HepG2 (cell line): Measurements from ENCODE around the gene TAC3. TPM values are rescaled to one million over a fixed set of nuclear protein-coding genes. Genes with fewer than 3 reads are reported as not detected.

Experiments
- ATAC-seq: fragments of 200-7000 bp; cut with Tn5 transposase; 3 replicates; pipeline ENCODE4 v1.9.1; 2020; ENCODE audit warnings: mild to moderate bottlenecking, moderate library complexity
- BruUV-seq: library from RNA; stranded (reverse); fragments of 400-500 nt; replicated peaks from 2 replicates; lab custom pipeline; 2021; lab: Mats Ljungman, UMichigan
- CTCF ChIA-PET: fragments of 300-600 bp; formaldehyde crosslinking; extraction: SDS; loops from one replicate; lab custom pipeline; 2021; ENCODE audit warnings: low total read pairs, inconsistent platforms, low intra/inter-chr PET ratio; lab: Yijun Ruan, JAX
- POLR2A ChIA-PET: fragments of 350-600 bp; sonication (Branson Sonifier 250); formaldehyde crosslinking; loops from one replicate; lab custom pipeline; 2020; ENCODE audit warnings: antibody characterized with exemption, inconsistent platforms; lab: Yijun Ruan, JAX
- DNase-seq: peaks from one replicate; pipeline ENCODE4 v3.0.0-alpha.2; 2015; ENCODE audit warnings: low spot score
- FAIRE-seq: peaks from 3 replicates; lab custom pipeline; 2011; peaks lifted over from hg19 to GRCh38; lab: Jason Lieb, UNC
- H2AFZ ChIP-seq: one replicate; pipeline ENCODE4 v1.6.1; 2011; ENCODE audit warnings: low read length, inconsistent platforms
- H3K27ac ChIP-seq: fragments of 300-600 bp; 3 replicates; pipeline ENCODE4 v1.8.0; 2011; ENCODE audit warnings: mixed run types, mild to moderate bottlenecking, mixed read lengths, low read length, inconsistent platforms; ENCODE audit not compliant: insufficient read depth; ENCODE audit errors: extremely low read length
- H3K27me3 ChIP-seq, 2 experiments: fragments of 200-600 bp in 1 of 2; 2 replicates in 1 of 2; 3 replicates in 1 of 2; pipeline versions ENCODE4 v1.6.0 to v1.8.0; 2011; ENCODE audit warnings: low read length in 2 of 2, mild to moderate bottlenecking in 2 of 2, moderate library complexity in 2 of 2, inconsistent platforms in 1 of 2; ENCODE audit not compliant: insufficient read depth in 2 of 2, control insufficient read depth in 1 of 2
- H3K36me3 ChIP-seq, 2 experiments: fragments of 200-600 bp in 1 of 2; replicated peaks in 1 of 2; 2 replicates in 1 of 2; 3 replicates in 1 of 2; pipeline versions ENCODE4 v1.5.1 to v1.8.0; 2011; ENCODE audit warnings: low read length in 2 of 2, inconsistent platforms in 1 of 2; ENCODE audit not compliant: insufficient read depth in 2 of 2, control insufficient read depth in 1 of 2
- H3K4me1 ChIP-seq: 2 replicates; pipeline ENCODE4 v1.5.1; 2012; ENCODE audit warnings: low read length, inconsistent platforms; ENCODE audit not compliant: insufficient read depth
- H3K4me2 ChIP-seq: 2 replicates; pipeline ENCODE4 v1.6.0; 2011; ENCODE audit warnings: low read depth, low read length, inconsistent platforms
- H3K4me3 ChIP-seq, 3 experiments: fragments of 200-600 bp in 1 of 3; sonication (generic), shearing (Covaris generic) in 1 of 3; replicated peaks in 1 of 3; 2 replicates each; pipeline ENCODE4 v1.5.1; 2011 to 2016; ENCODE audit warnings: low read length in 3 of 3, inconsistent platforms in 2 of 3, low read depth in 2 of 3, mild to moderate bottlenecking in 2 of 3, control low read depth in 1 of 3, mixed read lengths in 1 of 3; ENCODE audit not compliant: insufficient read depth in 1 of 3
- H3K79me2 ChIP-seq: one replicate; pipeline ENCODE4 v1.6.1; 2011; ENCODE audit warnings: low read length, inconsistent platforms; ENCODE audit not compliant: insufficient read depth
- H3K9ac ChIP-seq: 2 replicates; pipeline ENCODE4 v1.6.0; 2011; ENCODE audit warnings: mild to moderate bottlenecking, low read depth, low read length, inconsistent platforms; ENCODE audit not compliant: insufficient read depth
- H3K9me3 ChIP-seq: 2 replicates; pipeline ENCODE4 v1.5.1; 2012; ENCODE audit warnings: mild to moderate bottlenecking, low read length
- H4K20me1 ChIP-seq: 2 replicates; pipeline ENCODE4 v1.6.0; 2011; ENCODE audit warnings: inconsistent platforms, mild to moderate bottlenecking, low read length, moderate library complexity; ENCODE audit not compliant: insufficient read depth
- ERF ChIP-seq: IDR thresholded peaks from 2 replicates; pipeline ENCODE4 v1.6.1; 2018; ENCODE audit warnings: missing biosample characterization, missing genetic modification reagents
- GATAD1 ChIP-seq: IDR thresholded peaks from 2 replicates; pipeline ENCODE4 v1.6.1; 2016; ENCODE audit warnings: missing genetic modification reagents, missing compliant biosample characterization
- SKI ChIP-seq: fragments of 450-650 bp; IDR thresholded peaks from one replicate; pipeline ENCODE4 v1.6.1; 2018; ENCODE audit warnings: mild to moderate bottlenecking; ENCODE audit not compliant: partially characterized antibody
- UBTF ChIP-seq: sonication (generic); formaldehyde crosslinking; IDR thresholded peaks from 2 replicates; pipeline ENCODE4 v1.4.0; 2020; ENCODE audit warnings: mild to moderate bottlenecking, missing genetic modification reagents
- WGBS: methylation state at CpG from one replicate; pipeline ENCODE4 v1.1.6; 2017; ENCODE audit warnings: low lambda C conversion rate; 5-methylcytosine and 5-hydroxymethylcytosine counted together
- in situ Hi-C: cut with HindIII; loops from 2 replicates; pipeline ENCODE4 v1.10.0; 2017; ENCODE audit warnings: low pct_unique_long_range_greater_than_20kb; ENCODE audit not compliant: extremely low pct_ligation_motif_present
- intact Hi-C: fragments of 100-400 bp; cut with micrococcal nuclease; formaldehyde crosslinking; loops from one replicate; pipeline ENCODE4 v1.10.0; 2022; ENCODE audit not compliant: unreplicated experiment
- polyA plus RNA-seq, 8 experiments: library from polyadenylated mRNA; depleted of rRNA in 3 of 8; stranded (reverse) in 7 of 8; unstranded in 1 of 8; fragments of >200 nt; fragmentation: Illumina TruSeq in 4 of 8; extraction: Trizol in 4 of 8; gene quantifications; 2 replicates each; pipeline versions ENCODE4 v1.2.1 to v1.2.3, GENCODE V29; 2011 to 2016; ENCODE audit warnings: low read depth in 4 of 8, missing spikeins in 1 of 8, mixed read lengths in 1 of 8; ENCODE audit not compliant: insufficient read depth in 1 of 8
- total RNA-seq, 5 experiments: library from RNA; depleted of rRNA; stranded (reverse); fragments of >200 nt; fragmentation: Illumina TruSeq; extraction: Trizol; gene quantifications; 2 replicates each; pipeline ENCODE4 v1.2.3, GENCODE V29; 2016; ENCODE audit warnings: low read depth in 1 of 5
- TF ChIP-seq, protein P1 (sequence below): sonication (generic); formaldehyde crosslinking; IDR thresholded peaks from 2 replicates; pipeline ENCODE4 v1.4.0; 2020; ENCODE audit warnings: missing genetic modification reagents
- TF ChIP-seq, protein P2 (sequence below): sonication (generic); formaldehyde crosslinking; IDR thresholded peaks from 2 replicates; pipeline ENCODE4 v1.4.0; 2020; ENCODE audit warnings: mild to moderate bottlenecking, missing genetic modification reagents

The TAC3 gene
- total and polyA plus RNA-seq, 2 of the 13 experiments (the other 11 are each of a cell fraction or from before 2014, with no cell fraction given) = 0.13 to 0.15 TPM

DNA sequence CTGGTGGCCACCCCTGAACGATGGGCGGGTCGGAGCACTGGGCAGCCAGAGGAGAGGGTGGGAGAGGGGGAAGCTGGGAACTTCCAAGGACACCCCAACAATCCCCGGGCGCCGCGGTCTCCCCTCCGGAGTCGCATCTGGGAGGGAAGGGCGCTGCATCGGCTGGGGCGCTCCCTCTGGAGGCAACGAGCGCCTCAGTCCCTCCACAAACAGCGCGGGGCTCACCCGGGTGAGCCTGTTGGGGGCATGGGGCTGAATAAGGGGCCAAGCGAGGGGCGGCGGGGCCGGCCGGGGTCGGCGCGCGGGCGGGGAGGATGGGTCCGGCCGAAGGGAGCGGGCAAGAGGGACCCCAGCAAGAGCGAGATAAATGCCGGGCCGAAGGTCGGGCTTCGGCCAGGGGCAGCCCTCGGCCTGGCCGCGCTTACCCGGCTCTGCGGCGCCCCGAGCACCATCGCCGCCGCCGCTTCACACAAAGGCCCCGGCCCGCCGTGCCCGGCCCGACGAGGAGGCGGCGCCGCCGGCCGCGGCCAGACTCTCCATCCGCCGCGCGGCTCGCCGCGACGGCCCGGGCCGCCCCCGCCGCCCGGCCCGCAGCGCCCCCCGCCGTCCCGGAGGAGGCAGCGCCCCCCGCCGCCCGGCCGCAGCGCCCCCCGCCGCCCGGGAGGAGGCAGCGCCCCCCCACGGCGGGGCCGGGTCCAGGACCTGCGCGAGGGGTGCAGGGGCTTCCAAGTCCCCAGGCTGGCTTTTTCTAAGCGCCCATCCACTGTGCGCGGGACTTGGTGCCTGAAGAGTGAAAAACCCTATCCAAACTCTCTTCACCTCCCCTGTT is 10.1 kb downstream of the TAC3 start, which contains the start of gene ZBTB39 (continued):
- TF ChIP-seq ERF (CRISPR knock-in tag) (no peak), GATAD1 (no peak)

DNA sequence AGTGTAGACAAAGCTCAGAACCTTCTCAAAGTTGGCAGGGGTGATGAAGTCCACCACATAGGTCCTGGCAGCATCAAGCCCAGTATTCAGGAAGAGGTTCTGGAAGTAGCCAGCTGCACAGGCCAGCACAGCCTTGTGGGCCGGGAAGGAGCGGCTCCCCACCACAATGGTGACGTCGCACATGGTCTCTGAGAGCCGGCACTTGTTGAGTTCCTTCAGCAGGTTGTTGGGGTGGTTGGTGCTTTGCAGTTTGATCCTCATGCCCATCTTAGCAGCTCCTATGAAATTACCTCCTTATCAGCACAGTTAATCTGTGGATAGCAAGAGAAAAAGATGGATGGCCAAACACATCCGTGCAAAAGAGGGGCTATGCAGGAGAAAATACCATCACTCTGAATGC is 11.7 kb downstream of the TAC3 start:
- BruUV-seq = no TSS peak
- no peak overlapping the region for H3K27ac ChIP-seq
- H3K9ac ChIP-seq = no peak overlapping the region; the same call in 1 of the 2 replicates
- no peak for DNase-seq
- ChIA-PET POLR2A (interaction anchor here (1.3 kb wide), 1 partner anchor 107 kb away, joined by 4 read pairs; no protein-coding TSS in a partner anchor), CTCF (no interaction called here)
- H2AFZ ChIP-seq = no peak overlapping the region
- peaks cover 4% of the 10 kb centered on the region for H4K20me1 ChIP-seq
- in situ Hi-C loops = loop anchor here (5.0 kb wide), 2 partner anchors 48 to 108 kb away; partner anchors contain the start of genes MYO1A and STAT6
- no peak overlapping the region for H3K4me3 ChIP-seq
- peaks cover 13 to 34% of the 10 kb centered on the region in 2 experiments for H3K36me3 ChIP-seq
- TF ChIP-seq UBTF (no peak), SKI (no peak)
- TF ChIP-seq, protein P1, sequence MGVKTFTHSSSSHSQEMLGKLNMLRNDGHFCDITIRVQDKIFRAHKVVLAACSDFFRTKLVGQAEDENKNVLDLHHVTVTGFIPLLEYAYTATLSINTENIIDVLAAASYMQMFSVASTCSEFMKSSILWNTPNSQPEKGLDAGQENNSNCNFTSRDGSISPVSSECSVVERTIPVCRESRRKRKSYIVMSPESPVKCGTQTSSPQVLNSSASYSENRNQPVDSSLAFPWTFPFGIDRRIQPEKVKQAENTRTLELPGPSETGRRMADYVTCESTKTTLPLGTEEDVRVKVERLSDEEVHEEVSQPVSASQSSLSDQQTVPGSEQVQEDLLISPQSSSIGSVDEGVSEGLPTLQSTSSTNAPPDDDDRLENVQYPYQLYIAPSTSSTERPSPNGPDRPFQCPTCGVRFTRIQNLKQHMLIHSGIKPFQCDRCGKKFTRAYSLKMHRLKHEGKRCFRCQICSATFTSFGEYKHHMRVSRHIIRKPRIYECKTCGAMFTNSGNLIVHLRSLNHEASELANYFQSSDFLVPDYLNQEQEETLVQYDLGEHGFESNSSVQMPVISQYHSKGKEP = no peak
- TF ChIP-seq, protein P2, sequence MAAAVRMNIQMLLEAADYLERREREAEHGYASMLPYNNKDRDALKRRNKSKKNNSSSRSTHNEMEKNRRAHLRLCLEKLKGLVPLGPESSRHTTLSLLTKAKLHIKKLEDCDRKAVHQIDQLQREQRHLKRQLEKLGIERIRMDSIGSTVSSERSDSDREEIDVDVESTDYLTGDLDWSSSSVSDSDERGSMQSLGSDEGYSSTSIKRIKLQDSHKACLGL (CRISPR knock-in tag) = no peak
- TF ChIP-seq, all 625 proteins: peak for 0
- Histone ChIP-seq H3K79me2 (peaks cover 16% of the 10 kb centered on the region), H3K9me3 (no peaks in the 10 kb centered on the region), H3K4me1 (peaks cover 58% of the 10 kb centered on the region), H3K27me3 (no peaks in the 10 kb centered on the region; a peak in 1 of 5 replicates), H3K4me2 (peak overlapping the region; percentile 94; the same call in 1 of the 2 replicates)
- 96% methylated on average over 4 of the region's 6 CpGs for WGBS
- no peak for FAIRE-seq
- no peak for ATAC-seq
- intact Hi-C loops = loop anchor here (5.0 kb wide), 2 partner anchors 57 to 252 kb away; partner anchors contain the start of gene PRIM1
